Stimulated activated CD8-positive, alpha-beta memory T cell treated with anti-CD3 and anti-CD28 coated beads, Interleukin-7, amount 100 ng/mL, for 4 hours (primary cell): Measurements from ENCODE around the gene ZNF611.
"Not testable (repeated sequence)": the region's sequence is repeated elsewhere in the genome, so short reads cannot be mapped to it uniquely, and the experiment has no call there.

Experiments used
- DNase-seq, 2 donors: peaks; one replicate each; pipeline ENCODE4 v3.0.0-alpha.2; 2020; ENCODE audit warnings: low read depth in 2 of 2

Gene ZNF611

GRCh38 chr19:52681216-52681615 is 53.6 kb downstream of the ZNF611 start:
- not testable (repeated sequence) for DNase-seq

- no peak for DNase-seq
Measured at GRCh38 chr19:52679598-52679997, 55.2 kb downstream of the ZNF611 start.

GRCh38 chr19:52675239-52675638 is 59.6 kb downstream of the ZNF611 start:
- not testable (repeated sequence) for DNase-seq

- DNase-seq = no peak
Measured at GRCh38 chr19:52673014-52673413, 61.8 kb downstream of the ZNF611 start.

- no peak for DNase-seq
Measured at GRCh38 chr19:52670046-52670445, 64.8 kb downstream of the ZNF611 start.

- no peak for DNase-seq
Measured at GRCh38 chr19:52669586-52669985, 65.3 kb downstream of the ZNF611 start.

- no peak for DNase-seq
Measured at GRCh38 chr19:52667972-52668371, 66.9 kb downstream of the ZNF611 start.

GRCh38 chr19:52666506-52666905 is 68.3 kb downstream of the ZNF611 start:
- no peak for DNase-seq

- no peak for DNase-seq
Measured at GRCh38 chr19:52665529-52665928, 69.3 kb downstream of the ZNF611 start.

GRCh38 chr19:52665027-52665426 is 69.8 kb downstream of the ZNF611 start:
- no peak for DNase-seq

- DNase-seq = no peak
Measured at GRCh38 chr19:52664461-52664860, 70.4 kb downstream of the ZNF611 start.

- DNase-seq = no peak
Measured at GRCh38 chr19:52662631-52663030, 72.2 kb downstream of the ZNF611 start.

GRCh38 chr19:52660981-52661380 is 73.9 kb downstream of the ZNF611 start:
- DNase-seq = no peak

GRCh38 chr19:52659013-52659412 is 75.8 kb downstream of the ZNF611 start:
- DNase-seq = no peak

GRCh38 chr19:52658595-52658994 is 76.2 kb downstream of the ZNF611 start:
- DNase-seq = no peak

GRCh38 chr19:52653161-52653560 is 81.7 kb downstream of the ZNF611 start:
- DNase-seq = no peak
